OCI-LY1 (cell line): ENCODE measurements around the gene PPARD.

ENCODE experiments used
- H2AFZ ChIP-seq: fragments of 200-600 bp; sonication (generic), shearing (Covaris generic); 2 replicates; pipeline ENCODE4 v1.6.0; 2014; ENCODE audit warnings: antibody characterized with exemption, mild to moderate bottlenecking, low read length
- H3F3A ChIP-seq: fragments of 200-600 bp; sonication (generic), shearing (Covaris generic); 2 replicates; pipeline ENCODE4 v1.6.0; 2014; ENCODE audit warnings: mild to moderate bottlenecking, antibody characterized with exemption, low read length, moderate library complexity; ENCODE audit not compliant: insufficient read depth
- H3K27ac ChIP-seq: fragments of 200-600 bp; sonication (generic); 2 replicates; pipeline ENCODE4 v1.5.1; 2014; ENCODE audit warnings: low read length, mixed run types, mild to moderate bottlenecking, low read depth; ENCODE audit not compliant: poor library complexity, severe bottlenecking
- H3K27me3 ChIP-seq: fragments of 200-600 bp; sonication (generic); 2 replicates; pipeline ENCODE4 v1.6.0; 2014; ENCODE audit warnings: antibody characterized with exemption, mild to moderate bottlenecking, low read length, moderate library complexity; ENCODE audit not compliant: insufficient read depth
- H3K36me3 ChIP-seq: fragments of 200-600 bp; sonication (generic); 2 replicates; pipeline ENCODE4 v1.6.1; 2014; ENCODE audit warnings: mild to moderate bottlenecking, antibody characterized with exemption, low read length, moderate library complexity, mixed read lengths; ENCODE audit not compliant: insufficient read depth
- H3K4me1 ChIP-seq: fragments of 200-600 bp; sonication (generic); 2 replicates; pipeline ENCODE4 v1.5.1; 2014; ENCODE audit warnings: mild to moderate bottlenecking, low read length, moderate library complexity; ENCODE audit not compliant: insufficient read depth, severe bottlenecking
- H3K4me2 ChIP-seq: fragments of 200-600 bp; sonication (generic), shearing (Covaris generic); 2 replicates; pipeline ENCODE4 v1.6.1; 2014; ENCODE audit warnings: low read length
- H3K4me3 ChIP-seq: fragments of 200-600 bp; sonication (generic); 2 replicates; pipeline ENCODE4 v1.5.1; 2014; ENCODE audit warnings: low read length, low read depth, mild to moderate bottlenecking, mixed read lengths; ENCODE audit not compliant: poor library complexity, severe bottlenecking
- H3K79me2 ChIP-seq: fragments of 200-600 bp; shearing (Covaris generic); 2 replicates; pipeline ENCODE4 v1.6.1; 2016; ENCODE audit warnings: mixed run types, low read length, mixed read lengths; ENCODE audit not compliant: insufficient read depth
- H3K9ac ChIP-seq: fragments of 200-600 bp; sonication (generic), shearing (Covaris generic); 2 replicates; pipeline ENCODE4 v1.6.1; 2014; ENCODE audit warnings: mild to moderate bottlenecking, low read length, mixed read lengths
- H3K9me2 ChIP-seq: fragments of 200-600 bp; sonication (generic), shearing (Covaris generic); 2 replicates; pipeline ENCODE4 v1.6.1; 2014; ENCODE audit warnings: low read depth, mild to moderate bottlenecking, low read length, mixed read lengths
- H3K9me3 ChIP-seq: fragments of 200-600 bp; shearing (Covaris generic); 2 replicates; pipeline ENCODE4 v1.6.1; 2014; ENCODE audit warnings: low read length, mixed read lengths
- H4K20me1 ChIP-seq: fragments of 200-600 bp; sonication (generic), shearing (Covaris generic); 2 replicates; pipeline ENCODE4 v1.6.0; 2016; ENCODE audit warnings: mild to moderate bottlenecking, low read length; ENCODE audit not compliant: insufficient read depth
- EZH2 ChIP-seq: fragments of 200-600 bp; sonication (generic), shearing (Covaris generic); IDR thresholded peaks from 2 replicates; pipeline ENCODE4 v1.8.0; 2017; ENCODE audit warnings: borderline replicate concordance, mixed run types, mild to moderate bottlenecking, antibody characterized with exemption, low read length, moderate library complexity, mixed read lengths
- TF ChIP-seq, protein P1 (sequence below): fragments of 200-600 bp; sonication (generic), shearing (Covaris generic); IDR thresholded peaks from 2 replicates; pipeline ENCODE4 v1.5.1; 2017; ENCODE audit warnings: mild to moderate bottlenecking, antibody characterized with exemption, low read length, moderate library complexity, mixed read lengths

PPARD gene

GRCh38 chr6:35365594-35366203, 23.3 kb downstream of the PPARD start:
- H3F3A ChIP-seq, result no peaks in the 10 kb centered on the region
- H3K9me3 ChIP-seq, result no peaks in the 10 kb centered on the region
- no peaks in the 10 kb centered on the region for H3K9me2 ChIP-seq
- no peak overlapping the region for H3K27ac ChIP-seq
- H3K4me1 ChIP-seq, result peaks cover 18% of the 10 kb centered on the region
- H3K36me3 ChIP-seq, result no peaks in the 10 kb centered on the region
- H3K4me2 ChIP-seq, result no peak overlapping the region
- H4K20me1 ChIP-seq, result no peaks in the 10 kb centered on the region
- no peak overlapping the region for H3K4me3 ChIP-seq
- H3K27me3 ChIP-seq, result no peaks in the 10 kb centered on the region
- H3K9ac ChIP-seq, result no peak overlapping the region
- H2AFZ ChIP-seq, result no peak overlapping the region
- TF ChIP-seq, protein P1, sequence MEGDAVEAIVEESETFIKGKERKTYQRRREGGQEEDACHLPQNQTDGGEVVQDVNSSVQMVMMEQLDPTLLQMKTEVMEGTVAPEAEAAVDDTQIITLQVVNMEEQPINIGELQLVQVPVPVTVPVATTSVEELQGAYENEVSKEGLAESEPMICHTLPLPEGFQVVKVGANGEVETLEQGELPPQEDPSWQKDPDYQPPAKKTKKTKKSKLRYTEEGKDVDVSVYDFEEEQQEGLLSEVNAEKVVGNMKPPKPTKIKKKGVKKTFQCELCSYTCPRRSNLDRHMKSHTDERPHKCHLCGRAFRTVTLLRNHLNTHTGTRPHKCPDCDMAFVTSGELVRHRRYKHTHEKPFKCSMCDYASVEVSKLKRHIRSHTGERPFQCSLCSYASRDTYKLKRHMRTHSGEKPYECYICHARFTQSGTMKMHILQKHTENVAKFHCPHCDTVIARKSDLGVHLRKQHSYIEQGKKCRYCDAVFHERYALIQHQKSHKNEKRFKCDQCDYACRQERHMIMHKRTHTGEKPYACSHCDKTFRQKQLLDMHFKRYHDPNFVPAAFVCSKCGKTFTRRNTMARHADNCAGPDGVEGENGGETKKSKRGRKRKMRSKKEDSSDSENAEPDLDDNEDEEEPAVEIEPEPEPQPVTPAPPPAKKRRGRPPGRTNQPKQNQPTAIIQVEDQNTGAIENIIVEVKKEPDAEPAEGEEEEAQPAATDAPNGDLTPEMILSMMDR, result no peak
- TF ChIP-seq EZH2, result no peak
- H3K79me2 ChIP-seq, result no peaks in the 10 kb centered on the region

- H3K36me3 ChIP-seq, result no peaks in the 10 kb centered on the region
- peaks cover 23% of the 10 kb centered on the region for H3K4me1 ChIP-seq
- no peak overlapping the region for H3K4me3 ChIP-seq
- H3K4me2 ChIP-seq, result no peak overlapping the region
- H4K20me1 ChIP-seq, result no peaks in the 10 kb centered on the region
- no peaks in the 10 kb centered on the region for H3F3A ChIP-seq
- no peak overlapping the region for H3K9ac ChIP-seq
- no peaks in the 10 kb centered on the region for H3K27me3 ChIP-seq
- no peaks in the 10 kb centered on the region for H3K9me3 ChIP-seq
- TF ChIP-seq, protein P1, result no peak
- TF ChIP-seq EZH2, result no peak
- H3K9me2 ChIP-seq, result no peaks in the 10 kb centered on the region
- H2AFZ ChIP-seq, result no peak overlapping the region
- no peaks in the 10 kb centered on the region for H3K79me2 ChIP-seq
- no peak overlapping the region for H3K27ac ChIP-seq
These were observed 23.8 kb downstream of the PPARD start for GRCh38 chr6:35366204-35366596.

GRCh38 chr6:35367646-35368037, 25.3 kb downstream of the PPARD start:
- Histone ChIP-seq H3K9me2 (no peaks in the 10 kb centered on the region), H3K79me2 (no peaks in the 10 kb centered on the region), H3K4me2 (no peak overlapping the region), H3K9me3 (no peaks in the 10 kb centered on the region), H3K27ac (no peak overlapping the region), H3K4me3 (no peak overlapping the region), H3K4me1 (peaks cover 28% of the 10 kb centered on the region), H3F3A (no peaks in the 10 kb centered on the region), H4K20me1 (no peaks in the 10 kb centered on the region), H2AFZ (no peak overlapping the region), H3K9ac (no peak overlapping the region), H3K27me3 (no peaks in the 10 kb centered on the region), H3K36me3 (no peaks in the 10 kb centered on the region)
- TF ChIP-seq, protein P1, result no peak
- no peak for TF ChIP-seq EZH2
